Measurements from ENCODE around the gene PNMA8B.
A peak's percentile ranks its signal among the peaks of the same experiment; 100 is the strongest.

DNA sequence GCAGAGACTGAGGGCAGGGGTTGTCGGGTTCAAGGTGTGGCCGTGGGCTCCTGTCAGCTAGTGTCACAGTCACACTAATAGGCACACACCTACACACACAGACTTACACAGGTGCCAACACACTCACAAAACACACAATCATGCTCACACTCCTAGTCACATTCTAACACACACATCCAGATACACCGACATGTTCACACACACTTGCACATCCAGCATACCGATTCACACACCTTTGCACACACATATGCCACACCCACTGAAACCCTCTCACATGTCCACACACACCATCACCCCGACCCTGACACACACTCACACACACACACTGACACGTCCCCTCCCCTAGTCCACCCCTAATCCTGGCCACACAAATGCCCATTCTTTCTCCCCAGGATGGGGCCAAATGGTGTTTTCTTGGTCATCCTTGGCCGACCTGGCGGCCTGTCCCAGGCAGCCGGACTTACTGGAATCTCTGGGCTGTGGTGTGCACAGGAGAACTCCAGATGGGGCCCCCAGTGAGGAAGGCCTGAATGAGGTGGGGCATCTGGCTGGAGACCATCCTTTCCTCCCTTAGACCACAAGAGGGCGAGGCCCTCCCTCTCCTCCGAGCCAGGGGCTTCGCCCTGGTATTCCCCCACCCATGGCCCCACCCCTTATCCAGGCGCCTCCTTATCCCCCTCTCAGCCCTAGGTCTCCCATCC is 19.1 kb upstream of the PNMA8B start:
- no peak for TF ChIP-seq POLR2AphosphoS5 (IDR thresholded peaks at IDR 0.05; ENCODE audit: low read depth, low read length)
- no peak for TF ChIP-seq POLR2A (IDR thresholded peaks at IDR 0.05; ENCODE audit: low read depth, low read length)
- 0 out of 2 replicates have a peak, but pooled peaks have one; percentile 36 for TF ChIP-seq POU2F2 (IDR thresholded peaks at IDR 0.05; ENCODE audit: low read depth, low read length)
- TF ChIP-seq TAF1 (IDR thresholded peaks at IDR 0.05; ENCODE audit: low read depth, low read length) = no peak
- no peak for TF ChIP-seq SPI1 (IDR thresholded peaks at IDR 0.05; ENCODE audit: low read depth, low read length)
